ENCODE measurements around the gene EXD2.

DNA sequence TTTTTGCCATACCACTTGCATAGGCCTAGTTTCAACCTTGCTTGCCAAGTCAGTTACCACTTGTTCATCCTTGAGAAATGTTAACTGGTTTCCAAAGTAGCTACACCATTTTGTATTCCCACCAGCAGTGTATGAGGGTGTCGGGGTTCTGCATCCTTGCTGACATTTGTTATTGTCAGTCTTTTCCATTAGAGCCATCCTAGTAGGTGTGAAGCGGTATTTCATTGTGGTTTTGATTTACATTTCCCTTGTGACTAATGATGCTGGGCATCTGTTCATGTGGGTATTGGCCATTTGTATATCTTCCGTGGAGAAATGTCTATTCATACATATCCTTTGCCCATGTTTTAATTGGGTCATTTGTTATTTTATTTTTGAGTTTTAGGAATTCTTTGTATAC lies 41.1 kb downstream of the EXD2 start:
- TF ChIP-seq, protein P1, sequence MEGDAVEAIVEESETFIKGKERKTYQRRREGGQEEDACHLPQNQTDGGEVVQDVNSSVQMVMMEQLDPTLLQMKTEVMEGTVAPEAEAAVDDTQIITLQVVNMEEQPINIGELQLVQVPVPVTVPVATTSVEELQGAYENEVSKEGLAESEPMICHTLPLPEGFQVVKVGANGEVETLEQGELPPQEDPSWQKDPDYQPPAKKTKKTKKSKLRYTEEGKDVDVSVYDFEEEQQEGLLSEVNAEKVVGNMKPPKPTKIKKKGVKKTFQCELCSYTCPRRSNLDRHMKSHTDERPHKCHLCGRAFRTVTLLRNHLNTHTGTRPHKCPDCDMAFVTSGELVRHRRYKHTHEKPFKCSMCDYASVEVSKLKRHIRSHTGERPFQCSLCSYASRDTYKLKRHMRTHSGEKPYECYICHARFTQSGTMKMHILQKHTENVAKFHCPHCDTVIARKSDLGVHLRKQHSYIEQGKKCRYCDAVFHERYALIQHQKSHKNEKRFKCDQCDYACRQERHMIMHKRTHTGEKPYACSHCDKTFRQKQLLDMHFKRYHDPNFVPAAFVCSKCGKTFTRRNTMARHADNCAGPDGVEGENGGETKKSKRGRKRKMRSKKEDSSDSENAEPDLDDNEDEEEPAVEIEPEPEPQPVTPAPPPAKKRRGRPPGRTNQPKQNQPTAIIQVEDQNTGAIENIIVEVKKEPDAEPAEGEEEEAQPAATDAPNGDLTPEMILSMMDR (IDR thresholded peaks at IDR 0.05): no peak
- no peak for TF ChIP-seq SMC3 (IDR thresholded peaks at IDR 0.05)
- no peak for TF ChIP-seq POLR2A (IDR thresholded peaks at IDR 0.05; ENCODE audit: low read length)
- TF ChIP-seq MAFK (IDR thresholded peaks at IDR 0.05; ENCODE audit: partially characterized antibody): no peak
- TF ChIP-seq, protein P2, sequence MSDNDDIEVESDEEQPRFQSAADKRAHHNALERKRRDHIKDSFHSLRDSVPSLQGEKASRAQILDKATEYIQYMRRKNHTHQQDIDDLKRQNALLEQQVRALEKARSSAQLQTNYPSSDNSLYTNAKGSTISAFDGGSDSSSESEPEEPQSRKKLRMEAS (IDR thresholded peaks at IDR 0.05): no peak
- no peak for TF ChIP-seq CEBPB (IDR thresholded peaks at IDR 0.05)
- TF ChIP-seq ZFP36 (IDR thresholded peaks at IDR 0.05; ENCODE audit: borderline replicate concordance, partially characterized antibody): no peak
